Pancreas (tissue), 10 donors: Measurements from ENCODE around the gene LETM1. TPM values are rescaled to one million over a fixed set of nuclear protein-coding genes. Genes with fewer than 3 reads are reported as not detected.

Experiments
- ATAC-seq, 4 donors: fragments of 200-7000 bp; cut with Tn5 transposase; one replicate each; pipeline versions ENCODE4 v1.8.0 to v1.9.1; 2020; ENCODE audit warnings: mild to moderate bottlenecking in 4 of 4, moderate library complexity in 4 of 4
- DNase-seq, 6 donors: peaks; one replicate each; pipeline ENCODE4 v3.0.0-alpha.2; 2020
- FAIRE-seq: peaks from 2 replicates; lab custom pipeline; 2012; peaks lifted over from hg19 to GRCh38; lab: Jason Lieb, UNC
- H3K27ac ChIP-seq, 4 donors: fragments of 200-600 bp; sonication (generic); 1 replicate in 3 of 4; 2 replicates in 1 of 4; pipeline versions ENCODE4 v1.5.0 to v1.8.0; 2020
- H3K27me3 ChIP-seq, 4 donors: fragments of 200-600 bp; one replicate each; pipeline ENCODE4 v1.8.0; 2021
- H3K36me3 ChIP-seq, 3 donors: fragments of 200-600 bp; sonication (generic) in 1 of 3; one replicate each; pipeline versions ENCODE4 v1.5.0 to v1.8.0; 2020 to 2021
- H3K4me1 ChIP-seq, 3 donors: fragments of 200-600 bp; one replicate each; pipeline ENCODE4 v1.8.0; 2021
- H3K4me3 ChIP-seq, 4 donors: fragments of 200-600 bp; sonication (generic) in 2 of 4; one replicate each; pipeline versions ENCODE4 v1.5.0 to v1.8.0; 2020 to 2021
- H3K9me3 ChIP-seq, 4 donors: fragments of 200-600 bp; one replicate each; pipeline ENCODE4 v1.8.0; 2021
- CTCF ChIP-seq, 4 donors: fragments of 200-600 bp; sonication (generic) in 3 of 4; IDR thresholded peaks; one replicate each; pipeline versions ENCODE4 v1.5.0 to v1.8.0; 2021; ENCODE audit warnings: antibody characterized with exemption in 4 of 4
- WGBS, 2 donors: extraction: QIAGEN DNeasy Blood & Tissue Kit; methylation state at CpG; one replicate each; pipeline ENCODE4 v1.1.7; 2013; 5-methylcytosine and 5-hydroxymethylcytosine counted together
- intact Hi-C, 3 donors: fragments of 100-400 bp; cut with DNase I; formaldehyde crosslinking; loops; one replicate each; pipeline versions ENCODE4 v1.11.1 to v1.14.2; 2022
- polyA plus RNA-seq, 2 donors: library from polyadenylated mRNA; stranded (reverse); fragments of 200-250 nt; gene quantifications; one replicate each; pipeline ENCODE4 v1.2.3, GENCODE V29; 2013
- total RNA-seq, 6 donors: library from RNA; stranded (reverse); fragmentation: NEBNext Ultra II Directional in 4 of 6; extraction: Animal tissue kit (Norgen Biotek cat#: 25700) in 4 of 6; gene quantifications; one replicate each; pipeline versions ENCODE4 v1.2.1 to v1.2.4, GENCODE V29; 2021 to 2023
- donor health status: healthy with polysubstance abuse.
- donor health status: DM: no; HTN: no; CAD: no; lungs with moderate emphysema.
- donor health status: DM: no; HTN: no; CAD: no.
- donor health status: control.
- donor health status: control.
- donor health status: Bipolar disorder and iron deficiency.
- donor health status: DM: yes; HTN: yes; CAD: no.
- donor health status: DM: no; HTN: no; CAD: no.
- donor health status: DM: no; HTN: no; CAD: no.
- donor health status: DM: yes; HTN: yes; CAD: no.

Gene LETM1
- total and polyA plus RNA-seq, 8 donors: 13.0 to 28.0 (median 19.3) TPM

- Histone ChIP-seq H3K27ac (no peak overlapping the region), H3K4me3 (no peak overlapping the region), H3K27me3 (no peaks in the 10 kb centered on the region), H3K4me1 (no peaks in the 10 kb centered on the region), H3K36me3 (peaks cover 0 to 13% (median 4%) of the 10 kb centered on the region in 3 donors), H3K9me3 (no peaks in the 10 kb centered on the region)
- 92 to 94% methylated on average over 66 to 71 of the region's 71 CpGs for WGBS, 2 donors
- DNase-seq (peak in 1 of 6 donors; percentile 80), FAIRE-seq (no peak), ATAC-seq (no peak)
- TF ChIP-seq CTCF (IDR thresholded peaks at IDR 0.05): no peak
- intact Hi-C loops: loop anchor here in 1 of 3 donors (5.0 kb wide), 1 partner anchor 41 kb away; no protein-coding TSS in a partner anchor
Measured at GRCh38 chr4:1802720-1803522, 53.0 kb downstream of the LETM1 start.

- H3K9me3 ChIP-seq: no peaks in the 10 kb centered on the region
- H3K27ac ChIP-seq: no peak overlapping the region
- WGBS, 2 donors: 87 to 90% methylated on average over 20 to 22 of the region's 22 CpGs
- H3K27me3 ChIP-seq: no peaks in the 10 kb centered on the region
- ATAC-seq (no peak), DNase-seq (peak in 1 of 6 donors; percentile 72), FAIRE-seq (no peak)
- TF ChIP-seq CTCF (IDR thresholded peaks at IDR 0.05): no peak
- no peaks in the 10 kb centered on the region for H3K4me1 ChIP-seq
- H3K36me3 ChIP-seq: peaks cover 0 to 13% (median 4%) of the 10 kb centered on the region in 3 donors
- intact Hi-C loops: loop anchor here in 1 of 3 donors (5.0 kb wide), 1 partner anchor 40 kb away; no protein-coding TSS in a partner anchor
- no peak overlapping the region for H3K4me3 ChIP-seq
Measured at GRCh38 chr4:1802151-1802715, 53.7 kb downstream of the LETM1 start.

- no peaks in the 10 kb centered on the region for H3K4me1 ChIP-seq
- no peak for TF ChIP-seq CTCF (IDR thresholded peaks at IDR 0.05)
- intact Hi-C loops: loop anchor here in 1 of 3 donors (5.0 kb wide), 1 partner anchor 39 kb away; no protein-coding TSS in a partner anchor
- ATAC-seq (no peak), DNase-seq (peak in 1 of 6 donors; percentile 77), FAIRE-seq (no peak)
- no peak overlapping the region for H3K27ac ChIP-seq
- 89 to 95% methylated on average over 47 to 56 of the region's 56 CpGs for WGBS, 2 donors
- no peaks in the 10 kb centered on the region for H3K9me3 ChIP-seq
- no peaks in the 10 kb centered on the region for H3K27me3 ChIP-seq
- no peak overlapping the region for H3K4me3 ChIP-seq
- peaks cover 0 to 13% (median 4%) of the 10 kb centered on the region in 3 donors for H3K36me3 ChIP-seq
Measured at GRCh38 chr4:1801286-1801958, 54.5 kb downstream of the LETM1 start.

GRCh38 chr4:1800805-1801204 lies 55.2 kb downstream of the LETM1 start:
- no peak for FAIRE-seq
- intact Hi-C loops: loop anchor here in 1 of 3 donors (5.0 kb wide), 1 partner anchor 39 kb away; no protein-coding TSS in a partner anchor
- H3K27ac ChIP-seq: no peak overlapping the region

More at GRCh38 chr4:1800805-1801204, 55.2 kb downstream of the LETM1 start:
- H3K4me3 ChIP-seq: no peak overlapping the region
- no peaks in the 10 kb centered on the region for H3K27me3 ChIP-seq
- H3K9me3 ChIP-seq: no peaks in the 10 kb centered on the region
- DNase-seq: peak in 1 of 6 donors; percentile 65
- WGBS, 2 donors: 71 to 81% methylated on average over 10 of the region's 10 CpGs
- H3K36me3 ChIP-seq: peaks cover 0 to 8% (median 4%) of the 10 kb centered on the region in 3 donors
- TF ChIP-seq CTCF (IDR thresholded peaks at IDR 0.05): no peak
- peaks cover 0 to 4% (median 3%) of the 10 kb centered on the region in 3 donors for H3K4me1 ChIP-seq
- no peak for ATAC-seq
